HepG2 (cell line): ENCODE measurements around the gene TARBP2. TPM values are rescaled to one million over a fixed set of nuclear protein-coding genes. Genes with fewer than 3 reads are reported as not detected.

Experiments
- CENPT ChIP-seq: sonication (generic); formaldehyde crosslinking; IDR thresholded peaks from 2 replicates; pipeline ENCODE4 v1.8.0; 2022; ENCODE audit warnings: low read depth, mild to moderate bottlenecking, moderate library complexity, missing genetic modification reagents
- HINFP ChIP-seq: sonication (generic); formaldehyde crosslinking; IDR thresholded peaks from 2 replicates; pipeline ENCODE4 v1.4.0; 2020; ENCODE audit warnings: low read depth, mild to moderate bottlenecking, missing genetic modification reagents
- LCORL ChIP-seq, 2 experiments: fragments of 450-650 bp in 1 of 2; sonication (generic) in 1 of 2; formaldehyde crosslinking in 1 of 2; IDR thresholded peaks; 2 replicates each; pipeline versions ENCODE4 v1.5.0 to v1.6.1; 2017 to 2020; ENCODE audit warnings: antibody characterized with exemption in 1 of 2, missing genetic modification reagents in 1 of 2
- POLR2A ChIP-seq, 2 experiments: IDR thresholded peaks; 2 replicates each; pipeline ENCODE4 v1.6.1; 2011; ENCODE audit warnings: low read depth in 2 of 2, low read length in 2 of 2, mild to moderate bottlenecking in 1 of 2, moderate library complexity in 1 of 2; ENCODE audit not compliant: insufficient read depth in 1 of 2
- SCMH1 ChIP-seq: sonication (generic); formaldehyde crosslinking; IDR thresholded peaks from 2 replicates; pipeline ENCODE4 v1.9.0; 2021; ENCODE audit warnings: missing genetic modification reagents, mild to moderate bottlenecking, borderline replicate concordance
- SMARCE1 ChIP-seq: fragments of 450-650 bp; IDR thresholded peaks from 2 replicates; pipeline ENCODE4 v1.6.1; 2017; ENCODE audit warnings: borderline replicate concordance
- ZNF180 ChIP-seq: sonication (generic); formaldehyde crosslinking; IDR thresholded peaks from 2 replicates; pipeline ENCODE4 v1.4.0; 2020; ENCODE audit warnings: low read depth, missing genetic modification reagents, borderline replicate concordance
- ZNF263 ChIP-seq: sonication (generic); formaldehyde crosslinking; IDR thresholded peaks from 2 replicates; pipeline ENCODE4 v1.4.0; 2020; ENCODE audit warnings: missing genetic modification reagents
- ZNF44 ChIP-seq: sonication (generic); formaldehyde crosslinking; IDR thresholded peaks from 2 replicates; pipeline ENCODE4 v1.5.1; 2020; ENCODE audit warnings: mild to moderate bottlenecking, missing genetic modification reagents
- ZNF557 ChIP-seq: sonication (generic); formaldehyde crosslinking; IDR thresholded peaks from 2 replicates; pipeline ENCODE4 v1.4.0; 2020; ENCODE audit warnings: missing genetic modification reagents
- ZNF776 ChIP-seq: sonication (generic); formaldehyde crosslinking; IDR thresholded peaks from 2 replicates; pipeline ENCODE4 v1.4.0; 2020; ENCODE audit warnings: mild to moderate bottlenecking, missing genetic modification reagents
- ZSCAN21 ChIP-seq: sonication (generic); formaldehyde crosslinking; IDR thresholded peaks from 2 replicates; pipeline ENCODE4 v1.8.0; 2022; ENCODE audit warnings: mild to moderate bottlenecking, missing genetic modification reagents, moderate library complexity, borderline replicate concordance
- polyA plus RNA-seq, 8 experiments: library from polyadenylated mRNA; depleted of rRNA in 3 of 8; stranded (reverse) in 7 of 8; unstranded in 1 of 8; fragments of >200 nt; fragmentation: Illumina TruSeq in 4 of 8; extraction: Trizol in 4 of 8; gene quantifications; 2 replicates each; pipeline versions ENCODE4 v1.2.1 to v1.2.3, GENCODE V29; 2011 to 2016; ENCODE audit warnings: low read depth in 4 of 8, missing spikeins in 1 of 8, mixed read lengths in 1 of 8; ENCODE audit not compliant: insufficient read depth in 1 of 8
- total RNA-seq, 5 experiments: library from RNA; depleted of rRNA; stranded (reverse); fragments of >200 nt; fragmentation: Illumina TruSeq; extraction: Trizol; gene quantifications; 2 replicates each; pipeline ENCODE4 v1.2.3, GENCODE V29; 2016; ENCODE audit warnings: low read depth in 1 of 5
- TF ChIP-seq, protein P1 (sequence below): sonication (generic); formaldehyde crosslinking; IDR thresholded peaks from 2 replicates; pipeline ENCODE4 v1.4.0; 2020; ENCODE audit warnings: missing genetic modification reagents, borderline replicate concordance
- TF ChIP-seq, protein P2 (sequence below): fragments of 450-650 bp; IDR thresholded peaks from 2 replicates; pipeline ENCODE4 v1.6.1; 2017; ENCODE audit warnings: mild to moderate bottlenecking

The TARBP2 gene
- total and polyA plus RNA-seq, 2 of the 13 experiments (the other 11 are each of a cell fraction or from before 2014, with no cell fraction given): 47.0 to 55.5 TPM

GRCh38 chr12:53451661-53452158, 49.4 kb upstream of the TARBP2 start, which contains the start of gene PCBP2 (continued):
- TF ChIP-seq, protein P1, sequence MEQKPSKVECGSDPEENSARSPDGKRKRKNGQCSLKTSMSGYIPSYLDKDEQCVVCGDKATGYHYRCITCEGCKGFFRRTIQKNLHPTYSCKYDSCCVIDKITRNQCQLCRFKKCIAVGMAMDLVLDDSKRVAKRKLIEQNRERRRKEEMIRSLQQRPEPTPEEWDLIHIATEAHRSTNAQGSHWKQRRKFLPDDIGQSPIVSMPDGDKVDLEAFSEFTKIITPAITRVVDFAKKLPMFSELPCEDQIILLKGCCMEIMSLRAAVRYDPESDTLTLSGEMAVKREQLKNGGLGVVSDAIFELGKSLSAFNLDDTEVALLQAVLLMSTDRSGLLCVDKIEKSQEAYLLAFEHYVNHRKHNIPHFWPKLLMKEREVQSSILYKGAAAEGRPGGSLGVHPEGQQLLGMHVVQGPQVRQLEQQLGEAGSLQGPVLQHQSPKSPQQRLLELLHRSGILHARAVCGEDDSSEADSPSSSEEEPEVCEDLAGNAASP (CRISPR knock-in tag): peak; percentile 67; the same call in 1 of the 2 replicates
- TF ChIP-seq ZNF180 (CRISPR knock-in tag) (no peak), ZNF776 (CRISPR knock-in tag) (no peak; the same call in 1 of the 2 replicates), CENPT (no peak), POLR2A (IDR thresholded peaks at IDR 0.05; ENCODE audit: insufficient read depth in 1 of 2, low read depth in 2 of 2, low read length in 2 of 2) (peak; percentile 87 to 91), ZSCAN21 (CRISPR knock-in tag) (peak; percentile 58; the same call in 1 of the 2 replicates), HINFP (no peak), SCMH1 (CRISPR knock-in tag) (no peak), SMARCE1 (no peak), ZNF263 (CRISPR knock-in tag) (no peak), LCORL (IDR thresholded peaks at IDR 0.05) (no peak), LCORL (CRISPR knock-in tag; IDR thresholded peaks at IDR 0.05) (peak; percentile 75), ZNF44 (no peak), ZNF557 (CRISPR knock-in tag) (no peak)
- TF ChIP-seq, protein P2, sequence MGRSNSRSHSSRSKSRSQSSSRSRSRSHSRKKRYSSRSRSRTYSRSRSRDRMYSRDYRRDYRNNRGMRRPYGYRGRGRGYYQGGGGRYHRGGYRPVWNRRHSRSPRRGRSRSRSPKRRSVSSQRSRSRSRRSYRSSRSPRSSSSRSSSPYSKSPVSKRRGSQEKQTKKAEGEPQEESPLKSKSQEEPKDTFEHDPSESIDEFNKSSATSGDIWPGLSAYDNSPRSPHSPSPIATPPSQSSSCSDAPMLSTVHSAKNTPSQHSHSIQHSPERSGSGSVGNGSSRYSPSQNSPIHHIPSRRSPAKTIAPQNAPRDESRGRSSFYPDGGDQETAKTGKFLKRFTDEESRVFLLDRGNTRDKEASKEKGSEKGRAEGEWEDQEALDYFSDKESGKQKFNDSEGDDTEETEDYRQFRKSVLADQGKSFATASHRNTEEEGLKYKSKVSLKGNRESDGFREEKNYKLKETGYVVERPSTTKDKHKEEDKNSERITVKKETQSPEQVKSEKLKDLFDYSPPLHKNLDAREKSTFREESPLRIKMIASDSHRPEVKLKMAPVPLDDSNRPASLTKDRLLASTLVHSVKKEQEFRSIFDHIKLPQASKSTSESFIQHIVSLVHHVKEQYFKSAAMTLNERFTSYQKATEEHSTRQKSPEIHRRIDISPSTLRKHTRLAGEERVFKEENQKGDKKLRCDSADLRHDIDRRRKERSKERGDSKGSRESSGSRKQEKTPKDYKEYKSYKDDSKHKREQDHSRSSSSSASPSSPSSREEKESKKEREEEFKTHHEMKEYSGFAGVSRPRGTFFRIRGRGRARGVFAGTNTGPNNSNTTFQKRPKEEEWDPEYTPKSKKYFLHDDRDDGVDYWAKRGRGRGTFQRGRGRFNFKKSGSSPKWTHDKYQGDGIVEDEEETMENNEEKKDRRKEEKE: no peak
